K562 (cell line): ENCODE measurements around the gene PRR19. TPM values are rescaled to one million over a fixed set of nuclear protein-coding genes. Genes with fewer than 3 reads are reported as not detected.

Experiments used
- BMI1 ChIP-seq: fragments of 150-350 bp; IDR thresholded peaks from 2 replicates; pipeline ENCODE4 v1.6.1; 2014; ENCODE audit warnings: low read length
- CREBBP ChIP-seq: IDR thresholded peaks from one replicate; pipeline ENCODE4 v1.6.1; 2012; ENCODE audit warnings: low read depth, mild to moderate bottlenecking, control low read depth, inconsistent platforms, low read length
- ELF1 ChIP-seq: fragments of 200-800 bp; sonication (Bioruptor generic); IDR thresholded peaks from 2 replicates; pipeline ENCODE4 v1.6.1; 2016; ENCODE audit warnings: missing genetic modification characterization, missing compliant biosample characterization
- GABPB1 ChIP-seq: sonication (generic); formaldehyde crosslinking; IDR thresholded peaks from 2 replicates; pipeline ENCODE4 v1.8.0; 2022; ENCODE audit warnings: mild to moderate bottlenecking, missing genetic modification reagents
- GABPB2 ChIP-seq: fragments of 250-450 bp; sonication (Bioruptor Pico); conservative IDR thresholded peaks from 2 replicates; pipeline ENCODE4 v1.5.1; 2021; ENCODE audit warnings: mild to moderate bottlenecking
- HDGF ChIP-seq: fragments of 450-650 bp; IDR thresholded peaks from 2 replicates; pipeline ENCODE4 v1.6.1; 2016
- HNRNPUL1 ChIP-seq: fragments of 200-400 bp; formaldehyde crosslinking; IDR thresholded peaks from 2 replicates; pipeline ENCODE4 v1.6.1; 2017; ENCODE audit warnings: low read length
- KLF6 ChIP-seq: fragments of 250-450 bp; sonication (Bioruptor Pico); IDR thresholded peaks from 2 replicates; pipeline ENCODE4 v1.4.0; 2020; ENCODE audit warnings: mild to moderate bottlenecking, moderate library complexity, borderline replicate concordance
- POLR2B ChIP-seq: fragments of 450-650 bp; IDR thresholded peaks from 2 replicates; pipeline ENCODE4 v1.6.1; 2018; ENCODE audit warnings: low read depth; ENCODE audit not compliant: partially characterized antibody
- RBM39 ChIP-seq: fragments of 200-400 bp; formaldehyde crosslinking; optimal IDR thresholded peaks from 2 replicates; pipeline ENCODE3; 2018; ENCODE audit warnings: low read depth, low read length
- RFX7 ChIP-seq: fragments of 250-450 bp; sonication (Bioruptor Pico); IDR thresholded peaks from 2 replicates; pipeline ENCODE4 v1.5.1; 2021; ENCODE audit warnings: mild to moderate bottlenecking
- ZNF217 ChIP-seq: sonication (generic); formaldehyde crosslinking; IDR thresholded peaks from 2 replicates; pipeline ENCODE4 v1.8.0; 2022; ENCODE audit warnings: mild to moderate bottlenecking, missing genetic modification reagents
- ZNF436 ChIP-seq: fragments of 250-450, 450-650 bp; sonication (Bioruptor Pico); formaldehyde crosslinking; IDR thresholded peaks from 2 replicates; pipeline ENCODE4 v1.7.0; 2020; ENCODE audit warnings: mild to moderate bottlenecking
- polyA plus RNA-seq, 8 experiments: library from polyadenylated mRNA; depleted of rRNA in 4 of 8; stranded (reverse) in 5 of 8; unstranded in 3 of 8; fragments of >200 nt; fragmentation: Nextera tagmentation in 2 of 8; fragmentation: Illumina TruSeq in 1 of 8; extraction: Ambion mirVana in 2 of 8; extraction: Trizol in 1 of 8; gene quantifications; 2 replicates each; pipeline versions ENCODE4 v1.2.1 to v1.2.3, GENCODE V29; 2011 to 2014; ENCODE audit warnings: inconsistent platforms in 1 of 8, missing spikeins in 1 of 8
- total RNA-seq, 7 experiments: library from RNA; depleted of rRNA in 6 of 7; stranded (reverse); fragments of >200 nt in 6 of 7; fragmentation: Illumina TruSeq in 2 of 7; extraction: Trizol in 2 of 7; gene quantifications; 2 replicates each; pipeline versions ENCODE4 v1.2.1 to v1.2.3, GENCODE V29; 2011 to 2021; ENCODE audit warnings: low replicate concordance in 1 of 7
- TF ChIP-seq, protein P1 (sequence below), 3 experiments: fragments of 200-800 bp in 1 of 3; sonication (Bioruptor generic) in 1 of 3; sonication (generic) in 1 of 3; formaldehyde crosslinking in 1 of 3; IDR thresholded peaks; 2 replicates each; pipeline versions ENCODE4 v1.6.1 to v1.8.0; 2016 to 2022; ENCODE audit warnings: mild to moderate bottlenecking in 2 of 3, missing compliant biosample characterization in 2 of 3, missing genetic modification characterization in 2 of 3, missing genetic modification reagents in 1 of 3
- TF ChIP-seq, protein P2 (sequence below): fragments of 450-650 bp; formaldehyde crosslinking; IDR thresholded peaks from 2 replicates; pipeline ENCODE4 v1.4.0; 2020; ENCODE audit warnings: mild to moderate bottlenecking, moderate library complexity

The PRR19 gene
- total and polyA plus RNA-seq, 9 of the 15 experiments (the other 6 are each of a cell fraction or from before 2014, with no cell fraction given), result 0.10 to 1.6 (median 0.54) TPM

GRCh38 chr19:42325308-42325895, 23.5 kb downstream of the PRR19 start, which contains the start of gene MEGF8 (continued):
- TF ChIP-seq, protein P1, sequence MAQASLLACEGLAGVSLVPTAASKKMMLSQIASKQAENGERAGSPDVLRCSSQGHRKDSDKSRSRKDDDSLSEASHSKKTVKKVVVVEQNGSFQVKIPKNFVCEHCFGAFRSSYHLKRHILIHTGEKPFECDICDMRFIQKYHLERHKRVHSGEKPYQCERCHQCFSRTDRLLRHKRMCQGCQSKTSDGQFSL (CRISPR knock-in tag; IDR thresholded peaks at IDR 0.05), result no peak
- TF ChIP-seq, protein P1 (tag; IDR thresholded peaks at IDR 0.05), result no peak
- no peak for TF ChIP-seq HNRNPUL1
- TF ChIP-seq GABPB1, result peak; percentile 84
- peak; percentile 73 for TF ChIP-seq ELF1 (tag)
- TF ChIP-seq CREBBP, result no peak
- no peak for TF ChIP-seq KLF6 (CRISPR knock-in tag)
- peak; percentile 74 for TF ChIP-seq POLR2B
- no peak for TF ChIP-seq BMI1
- no peak for TF ChIP-seq ZNF436 (CRISPR knock-in tag)
- TF ChIP-seq ZNF217 (CRISPR knock-in tag), result 0 out of 2 replicates have a peak, but pooled peaks have one; percentile 17
- no peak for TF ChIP-seq GABPB2 (CRISPR knock-in tag)
- TF ChIP-seq RFX7, result no peak
- TF ChIP-seq, protein P2, sequence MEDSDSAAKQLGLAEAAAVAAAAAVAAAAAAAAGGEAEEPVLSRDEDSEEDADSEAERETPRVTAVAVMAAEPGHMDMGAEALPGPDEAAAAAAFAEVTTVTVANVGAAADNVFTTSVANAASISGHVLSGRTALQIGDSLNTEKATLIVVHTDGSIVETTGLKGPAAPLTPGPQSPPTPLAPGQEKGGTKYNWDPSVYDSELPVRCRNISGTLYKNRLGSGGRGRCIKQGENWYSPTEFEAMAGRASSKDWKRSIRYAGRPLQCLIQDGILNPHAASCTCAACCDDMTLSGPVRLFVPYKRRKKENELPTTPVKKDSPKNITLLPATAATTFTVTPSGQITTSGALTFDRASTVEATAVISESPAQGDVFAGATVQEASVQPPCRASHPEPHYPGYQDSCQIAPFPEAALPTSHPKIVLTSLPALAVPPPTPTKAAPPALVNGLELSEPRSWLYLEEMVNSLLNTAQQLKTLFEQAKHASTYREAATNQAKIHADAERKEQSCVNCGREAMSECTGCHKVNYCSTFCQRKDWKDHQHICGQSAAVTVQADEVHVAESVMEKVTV (CRISPR knock-in tag), result 0 out of 2 replicates have a peak, but pooled peaks have one; percentile 51
- no peak for TF ChIP-seq HDGF
- TF ChIP-seq RBM39, result no peak
